GM18858 (cell line): Measurements from ENCODE around the gene LINGO3.

Source experiments
- ATAC-seq: cut with Tn5 transposase; IDR thresholded peaks from one replicate; pipeline ENCODE4 v1.9.1; 2021; ENCODE audit not compliant: unreplicated experiment

LINGO3 gene

DNA sequence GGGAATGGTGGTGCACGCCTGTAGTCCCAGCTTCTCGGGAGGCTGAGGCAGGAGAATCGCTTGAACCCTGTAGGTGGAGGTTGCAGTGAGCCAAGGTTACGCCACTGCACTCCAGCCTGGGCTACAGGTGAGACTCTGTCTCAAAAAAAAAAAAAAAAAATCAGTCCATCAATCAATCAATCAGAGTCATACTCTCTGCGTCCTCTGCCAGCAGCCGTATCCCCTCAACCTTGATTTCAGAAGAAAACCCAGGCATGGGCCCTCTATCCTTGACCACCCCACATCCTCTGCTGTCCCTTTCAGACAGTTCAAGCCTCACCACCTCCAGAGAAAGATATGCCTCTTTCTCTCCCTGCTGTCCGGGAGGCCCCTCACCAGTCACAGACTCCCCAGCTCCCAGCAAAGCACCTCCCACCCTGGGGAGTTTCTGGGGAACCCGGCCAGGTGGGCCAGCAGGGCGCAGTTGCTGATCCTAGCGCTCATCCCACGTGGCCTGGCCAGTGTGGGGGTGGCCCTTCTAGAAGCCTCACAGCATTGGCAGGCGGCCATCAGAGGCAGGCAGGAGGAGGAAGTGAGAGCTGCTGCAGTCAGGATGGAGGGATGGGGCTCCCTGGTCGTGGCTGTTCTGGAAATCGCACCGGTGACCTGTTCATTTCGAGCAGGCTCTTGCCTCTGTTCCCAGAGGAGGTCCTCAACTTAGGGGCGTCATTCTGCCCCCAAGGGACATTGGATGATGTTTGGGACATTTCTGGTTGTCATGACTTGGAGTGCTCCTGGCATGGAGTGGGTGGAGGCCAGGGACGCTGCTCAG lies 41.6 kb downstream of the LINGO3 start:
- ATAC-seq, result no peak

DNA sequence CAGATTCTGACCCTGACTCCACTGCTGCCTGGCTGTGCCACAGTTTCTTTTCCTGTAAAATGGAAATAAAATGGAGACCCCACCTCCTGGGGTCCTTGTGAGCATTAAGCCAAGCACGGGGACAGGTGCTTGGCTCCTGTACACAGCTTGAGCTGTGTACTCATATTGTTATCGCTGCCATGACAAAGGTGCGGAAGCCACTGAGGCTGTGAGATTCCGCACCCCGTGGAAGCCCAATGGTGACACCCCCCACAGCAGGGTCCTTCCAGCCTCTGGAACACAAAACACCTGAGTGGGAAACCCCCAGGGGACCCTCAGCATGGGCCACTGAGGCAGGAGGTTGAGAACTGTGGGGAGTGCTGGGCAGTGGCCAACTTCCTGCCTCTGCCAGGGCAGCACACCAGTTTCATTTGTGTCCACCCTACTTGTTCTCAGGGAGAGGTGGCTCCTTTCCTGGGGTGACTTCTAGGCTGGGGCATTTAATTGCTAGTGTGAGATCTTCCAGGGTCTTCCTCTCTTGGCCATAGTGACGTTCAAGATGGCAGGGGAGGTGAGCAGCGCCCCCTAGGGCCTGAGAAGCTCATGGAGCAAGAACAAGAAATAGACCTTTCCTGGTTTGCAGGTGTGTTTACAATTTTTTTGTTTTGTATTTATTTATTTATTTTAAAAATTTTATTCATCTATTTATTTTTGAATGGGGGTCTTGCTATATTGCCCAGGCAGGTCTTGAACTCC lies 46.3 kb downstream of the LINGO3 start:
- ATAC-seq, result no peak

DNA sequence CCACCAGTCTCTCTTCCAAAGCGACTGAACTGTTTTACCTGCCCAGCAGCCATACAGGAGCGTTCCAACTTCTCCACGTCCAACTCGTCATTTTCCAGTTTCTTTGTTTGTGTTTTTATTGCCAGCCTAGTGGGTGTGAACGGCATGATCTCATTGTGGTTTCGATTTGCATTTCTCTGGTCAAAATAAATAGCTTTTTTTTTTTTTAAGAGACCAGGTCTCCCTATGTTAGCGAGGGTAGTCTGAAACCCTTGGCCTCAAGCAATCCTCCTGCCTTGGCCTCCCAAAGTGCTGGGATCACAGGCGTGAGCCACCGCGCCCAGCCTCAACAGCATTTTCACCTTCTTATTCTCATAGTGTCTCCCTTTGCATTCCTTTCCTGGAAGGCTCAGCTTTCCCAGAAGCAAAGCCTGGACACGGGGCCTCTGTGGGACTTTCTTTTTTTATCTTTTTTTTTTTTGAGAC lies 47.6 kb downstream of the LINGO3 start:
- no peak for ATAC-seq

DNA sequence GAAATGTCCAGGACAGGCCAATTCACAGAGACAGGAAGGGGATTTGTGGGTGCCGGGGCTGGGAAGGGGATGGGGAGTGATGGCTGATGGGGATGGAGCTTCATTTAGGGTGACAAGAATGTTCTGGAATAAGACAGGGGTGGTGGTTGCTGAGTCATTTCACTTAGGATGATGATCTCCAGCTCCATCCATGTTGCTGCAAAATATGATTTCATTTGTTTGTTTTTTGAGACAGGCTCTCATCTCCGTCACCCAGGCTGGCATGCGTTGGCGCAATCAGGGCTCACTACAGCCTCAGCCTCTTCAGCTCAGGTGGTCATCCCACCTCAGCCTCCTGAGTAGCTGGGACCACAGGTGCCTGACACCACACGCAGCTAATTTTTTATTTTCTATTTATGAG lies 48.6 kb downstream of the LINGO3 start:
- no peak for ATAC-seq
